Neural progenitor cell (in vitro differentiated cells): Measurements from ENCODE around the gene ARHGAP20. TPM values are rescaled to one million over a fixed set of nuclear protein-coding genes. Genes with fewer than 3 reads are reported as not detected.

Experiments used
- DNase-seq: peaks from one replicate; pipeline ENCODE4 v3.0.0-alpha.2; 2016; ENCODE audit warnings: low spot score
- H2AFZ ChIP-seq: fragments of 200-600 bp; sonication (generic); replicated peaks from 2 replicates; pipeline ENCODE4 v1.6.1; 2016; ENCODE audit warnings: antibody characterized with exemption
- H3F3A ChIP-seq: fragments of 200-600 bp; sonication (generic); 2 replicates; pipeline ENCODE4 v1.6.1; 2016; ENCODE audit warnings: antibody characterized with exemption, low read depth
- H3K27ac ChIP-seq: fragments of 200-600 bp; sonication (generic); 2 replicates; pipeline ENCODE4 v1.5.1; 2016; ENCODE audit warnings: mild to moderate bottlenecking
- H3K27me3 ChIP-seq: fragments of 200-600 bp; sonication (generic); 2 replicates; pipeline ENCODE4 v1.6.1; 2016; ENCODE audit warnings: mild to moderate bottlenecking, moderate library complexity
- H3K36me3 ChIP-seq: fragments of 200-600 bp; sonication (generic); 2 replicates; pipeline ENCODE4 v1.5.1; 2016
- H3K4me1 ChIP-seq: fragments of 200-600 bp; sonication (generic); 2 replicates; pipeline ENCODE4 v1.6.1; 2016; ENCODE audit warnings: mixed run types
- H3K4me2 ChIP-seq: fragments of 200-600 bp; sonication (generic); 2 replicates; pipeline ENCODE4 v1.6.1; 2016
- H3K4me3 ChIP-seq: fragments of 200-600 bp; sonication (generic); 2 replicates; pipeline ENCODE4 v1.5.1; 2016
- H3K79me2 ChIP-seq: fragments of 200-600 bp; sonication (generic); 2 replicates; pipeline ENCODE4 v1.6.1; 2016; ENCODE audit warnings: low read depth
- H3K9ac ChIP-seq: fragments of 200-600 bp; sonication (generic); 2 replicates; pipeline ENCODE4 v1.6.1; 2016
- H3K9me3 ChIP-seq: fragments of 200-600 bp; sonication (generic); 2 replicates; pipeline ENCODE4 v1.5.1; 2016; ENCODE audit warnings: low read depth
- H4K20me1 ChIP-seq: fragments of 200-600 bp; sonication (generic); 2 replicates; pipeline ENCODE4 v1.6.1; 2016; ENCODE audit warnings: low read depth
- H3K27ac Mint-ChIP-seq: 3 replicates; pipeline ENCODE4 v1.8.0; 2021; ENCODE audit warnings: mixed read lengths
- H3K27me3 Mint-ChIP-seq: 2 replicates; pipeline ENCODE4 v1.8.0; 2022; ENCODE audit warnings: low read depth, mild to moderate bottlenecking, inconsistent platforms, moderate library complexity, mixed read lengths; ENCODE audit not compliant: insufficient read depth
- H3K36me3 Mint-ChIP-seq: 3 replicates; pipeline ENCODE4 v1.8.0; 2021; ENCODE audit warnings: mixed read lengths
- H3K4me1 Mint-ChIP-seq: 3 replicates; pipeline ENCODE4 v1.8.0; 2021; ENCODE audit warnings: mixed read lengths
- H3K4me3 Mint-ChIP-seq: 3 replicates; pipeline ENCODE4 v1.8.0; 2021; ENCODE audit warnings: mild to moderate bottlenecking, moderate library complexity, mixed read lengths
- H3K9me3 Mint-ChIP-seq: 3 replicates; pipeline ENCODE4 v1.8.0; 2020; ENCODE audit warnings: mixed read lengths
- EZH2 ChIP-seq: fragments of 200-600 bp; sonication (generic); IDR thresholded peaks from 2 replicates; pipeline ENCODE4 v1.6.1; 2017; ENCODE audit warnings: antibody characterized with exemption, mild to moderate bottlenecking, moderate library complexity
- EZH2phosphoT487 ChIP-seq: fragments of 200-600 bp; sonication (generic); IDR thresholded peaks from 2 replicates; pipeline ENCODE4 v1.6.1; 2017; ENCODE audit warnings: antibody characterized with exemption
- total RNA-seq: library from RNA; depleted of rRNA; stranded (reverse); fragments of >200 nt; gene quantifications from 2 replicates; pipeline ENCODE4 v1.2.3, GENCODE V29; 2015; ENCODE audit warnings: low replicate concordance
- TF ChIP-seq, protein P1 (sequence below): fragments of 200-600 bp; sonication (generic); IDR thresholded peaks from 2 replicates; pipeline ENCODE4 v1.5.1; 2017; ENCODE audit warnings: antibody characterized with exemption, mild to moderate bottlenecking

Gene ARHGAP20, protein sequence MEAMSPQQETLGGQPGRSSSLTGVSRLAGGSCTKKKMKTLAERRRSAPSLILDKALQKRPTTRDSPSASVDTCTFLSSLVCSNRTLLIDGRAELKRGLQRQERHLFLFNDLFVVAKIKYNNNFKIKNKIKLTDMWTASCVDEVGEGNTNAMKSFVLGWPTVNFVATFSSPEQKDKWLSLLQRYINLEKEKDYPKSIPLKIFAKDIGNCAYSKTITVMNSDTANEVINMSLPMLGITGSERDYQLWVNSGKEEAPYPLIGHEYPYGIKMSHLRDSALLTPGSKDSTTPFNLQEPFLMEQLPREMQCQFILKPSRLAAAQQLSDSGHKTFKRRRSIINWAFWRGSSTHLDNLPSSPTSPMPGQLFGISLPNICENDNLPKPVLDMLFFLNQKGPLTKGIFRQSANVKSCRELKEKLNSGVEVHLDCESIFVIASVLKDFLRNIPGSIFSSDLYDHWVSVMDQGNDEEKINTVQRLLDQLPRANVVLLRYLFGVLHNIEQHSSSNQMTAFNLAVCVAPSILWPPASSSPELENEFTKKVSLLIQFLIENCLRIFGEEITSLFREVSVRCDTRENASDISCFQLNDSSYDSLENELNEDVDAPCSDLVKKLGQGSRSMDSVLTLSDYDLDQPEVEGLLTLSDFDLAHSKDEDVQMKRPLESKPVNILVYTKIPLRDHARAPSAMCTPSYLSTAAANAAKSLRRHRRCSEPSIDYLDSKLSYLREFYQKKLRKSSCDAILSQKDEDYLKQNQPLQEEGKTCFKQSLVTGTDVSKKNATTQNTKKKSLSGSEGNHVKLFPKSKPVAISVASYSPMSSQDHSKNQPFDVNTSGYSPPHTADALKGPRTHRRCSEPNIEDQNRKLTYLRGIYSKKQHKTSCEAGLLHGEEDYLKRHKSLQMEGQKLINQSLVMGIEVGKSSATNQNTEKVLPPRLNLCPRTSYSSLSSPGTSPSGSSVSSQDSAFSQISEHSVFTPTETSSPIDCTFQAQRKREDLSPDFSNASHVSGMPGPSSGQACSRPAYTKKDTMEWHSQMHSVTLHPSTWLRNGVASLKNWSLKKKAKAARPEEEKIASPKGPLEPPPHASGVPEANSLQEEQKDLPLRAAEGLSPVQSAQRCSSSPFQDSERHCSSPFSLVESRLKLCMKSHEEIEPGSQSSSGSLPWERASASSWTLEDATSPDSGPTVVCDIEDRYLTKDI
- total RNA-seq = not detected in 2 replicates

DNA sequence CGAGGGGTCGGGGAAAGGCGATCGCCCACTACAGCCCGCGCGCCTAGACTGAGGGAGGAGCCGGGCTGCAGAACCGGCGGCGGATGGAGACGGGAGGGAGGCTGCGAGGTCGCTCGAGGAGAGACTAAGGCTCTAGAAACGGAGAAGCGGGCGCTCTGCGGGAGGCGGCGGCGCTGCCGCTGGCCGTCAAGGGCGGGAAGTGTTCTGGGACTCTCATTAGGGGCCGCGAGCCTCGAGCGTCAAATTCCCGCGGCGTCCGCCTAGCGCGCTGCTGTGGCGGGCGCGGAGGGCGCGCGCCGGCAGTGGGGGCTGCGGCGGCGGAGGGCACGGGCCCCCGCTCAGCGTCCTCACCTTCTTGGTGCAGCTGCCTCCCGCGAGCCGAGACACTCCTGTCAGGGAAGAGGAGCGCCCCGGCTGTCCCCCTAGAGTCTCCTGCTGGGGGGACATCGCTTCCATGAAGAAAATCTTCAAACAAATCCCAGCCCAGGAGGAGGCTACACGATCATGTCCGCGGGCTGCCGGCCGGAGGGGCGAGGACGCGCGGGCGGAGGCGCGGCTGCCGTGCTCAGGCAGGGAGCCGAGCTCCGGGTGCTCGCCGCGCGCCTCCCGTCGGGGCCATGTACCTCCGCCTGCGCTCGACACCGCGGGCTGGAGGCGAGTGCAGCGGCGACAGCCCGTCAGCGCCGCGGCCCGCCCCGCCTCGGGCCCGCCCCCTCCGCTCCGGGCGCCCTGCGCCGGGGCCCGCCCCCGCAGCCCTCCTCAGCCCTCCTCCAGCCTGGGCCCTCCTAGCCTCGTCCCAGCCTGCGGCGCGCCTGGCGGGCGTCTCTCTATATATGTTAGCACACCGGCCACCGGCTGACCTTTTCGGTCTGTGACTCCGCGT, at the start of gene ARHGAP20:
ARHGAP20 (minus strand) TSS at position 662 of the 883 bp plus-strand sequence; CDS start at position 456, 206 bp downstream.
- H3K9ac ChIP-seq = no peak within 1 kb of the TSS
- peaks cover 40% of the 10 kb centered on the region for H3K27me3 Mint-ChIP-seq

DNA sequence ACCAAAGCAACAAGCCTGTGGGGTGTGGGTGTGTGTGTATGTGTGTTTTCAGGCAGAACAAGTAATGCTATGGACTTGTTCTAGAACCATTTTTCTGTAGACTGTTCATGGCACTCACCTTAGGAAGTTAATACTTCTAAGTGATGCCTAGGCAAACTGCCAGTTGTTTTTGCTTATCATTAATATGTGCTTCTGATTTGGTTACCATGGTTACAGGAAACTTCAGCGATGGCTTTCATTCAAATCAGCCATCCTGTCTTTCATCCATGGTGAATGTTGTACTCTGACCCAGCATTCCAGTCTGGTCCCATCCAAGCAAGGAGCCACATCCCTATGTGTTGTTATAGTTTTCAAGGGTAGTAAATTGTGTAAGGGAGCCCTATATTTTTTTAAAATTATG, 49.8 kb upstream of the ARHGAP20 start:
- no peaks in the 10 kb centered on the region for H3F3A ChIP-seq
- Mint-ChIP-seq H3K27me3 (no peaks in the 10 kb centered on the region), H3K9me3 (no peaks in the 10 kb centered on the region), H3K27ac (no peak overlapping the region), H3K4me1 (peaks cover 8% of the 10 kb centered on the region), H3K4me3 (no peak overlapping the region), H3K36me3 (no peaks in the 10 kb centered on the region)
- no peaks in the 10 kb centered on the region for H3K4me1 ChIP-seq
- H2AFZ ChIP-seq = no peak overlapping the region
- H4K20me1 ChIP-seq = no peaks in the 10 kb centered on the region
- no peaks in the 10 kb centered on the region for H3K27me3 ChIP-seq
- no peak overlapping the region for H3K4me2 ChIP-seq
- no peak overlapping the region for H3K27ac ChIP-seq
- no peak overlapping the region for H3K9ac ChIP-seq
- H3K9me3 ChIP-seq = no peaks in the 10 kb centered on the region
- DNase-seq = no peak
- H3K79me2 ChIP-seq = no peaks in the 10 kb centered on the region
- no peaks in the 10 kb centered on the region for H3K36me3 ChIP-seq
- TF ChIP-seq EZH2 (no peak), EZH2phosphoT487 (no peak)
- TF ChIP-seq, protein P1, sequence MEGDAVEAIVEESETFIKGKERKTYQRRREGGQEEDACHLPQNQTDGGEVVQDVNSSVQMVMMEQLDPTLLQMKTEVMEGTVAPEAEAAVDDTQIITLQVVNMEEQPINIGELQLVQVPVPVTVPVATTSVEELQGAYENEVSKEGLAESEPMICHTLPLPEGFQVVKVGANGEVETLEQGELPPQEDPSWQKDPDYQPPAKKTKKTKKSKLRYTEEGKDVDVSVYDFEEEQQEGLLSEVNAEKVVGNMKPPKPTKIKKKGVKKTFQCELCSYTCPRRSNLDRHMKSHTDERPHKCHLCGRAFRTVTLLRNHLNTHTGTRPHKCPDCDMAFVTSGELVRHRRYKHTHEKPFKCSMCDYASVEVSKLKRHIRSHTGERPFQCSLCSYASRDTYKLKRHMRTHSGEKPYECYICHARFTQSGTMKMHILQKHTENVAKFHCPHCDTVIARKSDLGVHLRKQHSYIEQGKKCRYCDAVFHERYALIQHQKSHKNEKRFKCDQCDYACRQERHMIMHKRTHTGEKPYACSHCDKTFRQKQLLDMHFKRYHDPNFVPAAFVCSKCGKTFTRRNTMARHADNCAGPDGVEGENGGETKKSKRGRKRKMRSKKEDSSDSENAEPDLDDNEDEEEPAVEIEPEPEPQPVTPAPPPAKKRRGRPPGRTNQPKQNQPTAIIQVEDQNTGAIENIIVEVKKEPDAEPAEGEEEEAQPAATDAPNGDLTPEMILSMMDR = no peak
- H3K4me3 ChIP-seq = no peak overlapping the region

More for the DNA sequence above, at the start of gene ARHGAP20:
- peak; percentile 89 for DNase-seq
- H3K79me2 ChIP-seq = no peaks in the 10 kb centered on the region
- peaks cover 8% of the 10 kb centered on the region for H3F3A ChIP-seq
- H3K4me2 ChIP-seq = peak within 1 kb of the TSS; percentile 85
- no peaks in the 10 kb centered on the region for H3K36me3 ChIP-seq
- Mint-ChIP-seq H3K4me3 (peak within 1 kb of the TSS; percentile 87), H3K27ac (no peak within 1 kb of the TSS), H3K4me1 (peaks cover 9% of the 10 kb centered on the region), H3K36me3 (no peaks in the 10 kb centered on the region), H3K9me3 (no peaks in the 10 kb centered on the region)
- H3K27ac ChIP-seq = no peak within 1 kb of the TSS
- TF ChIP-seq, protein P1 = no peak
- TF ChIP-seq EZH2 (peak; percentile 67), EZH2phosphoT487 (no peak)
- peaks cover 14% of the 10 kb centered on the region for H4K20me1 ChIP-seq
- H3K27me3 ChIP-seq = peaks cover 100% of the 10 kb centered on the region
- peak within 1 kb of the TSS; percentile 65 for H3K4me3 ChIP-seq
- no peaks in the 10 kb centered on the region for H3K9me3 ChIP-seq
- H3K4me1 ChIP-seq = no peaks in the 10 kb centered on the region
- peak within 1 kb of the TSS; percentile 87 for H2AFZ ChIP-seq

GRCh38 chr11:110761131-110761530, 48.9 kb upstream of the ARHGAP20 start:
- H3K9me3 ChIP-seq = no peaks in the 10 kb centered on the region
- H3K9me3 Mint-ChIP-seq = no peaks in the 10 kb centered on the region
- H3K4me3 Mint-ChIP-seq = no peak overlapping the region
- H3F3A ChIP-seq = no peaks in the 10 kb centered on the region
- no peaks in the 10 kb centered on the region for H3K27me3 Mint-ChIP-seq
- no peaks in the 10 kb centered on the region for H3K79me2 ChIP-seq
- H3K27ac Mint-ChIP-seq = no peak overlapping the region
- no peaks in the 10 kb centered on the region for H3K36me3 Mint-ChIP-seq
- H3K4me3 ChIP-seq = no peak overlapping the region
- DNase-seq = no peak
- no peak overlapping the region for H2AFZ ChIP-seq
- no peaks in the 10 kb centered on the region for H3K4me1 ChIP-seq
- H3K27me3 ChIP-seq = no peaks in the 10 kb centered on the region
- no peak overlapping the region for H3K4me2 ChIP-seq
- H3K36me3 ChIP-seq = no peaks in the 10 kb centered on the region
- peaks cover 8% of the 10 kb centered on the region for H3K4me1 Mint-ChIP-seq
- TF ChIP-seq EZH2 (no peak), EZH2phosphoT487 (no peak)
- TF ChIP-seq, protein P1 = no peak
- H4K20me1 ChIP-seq = no peaks in the 10 kb centered on the region
- H3K9ac ChIP-seq = no peak overlapping the region
- no peak overlapping the region for H3K27ac ChIP-seq
